ENCODE results near the gene COX19.

The COX19 gene

GRCh38 chr7:991729-992656, 16.6 kb upstream of the COX19 start:
- no peak for DNase-seq (ENCODE audit: low read depth in 2 of 2)

DNA sequence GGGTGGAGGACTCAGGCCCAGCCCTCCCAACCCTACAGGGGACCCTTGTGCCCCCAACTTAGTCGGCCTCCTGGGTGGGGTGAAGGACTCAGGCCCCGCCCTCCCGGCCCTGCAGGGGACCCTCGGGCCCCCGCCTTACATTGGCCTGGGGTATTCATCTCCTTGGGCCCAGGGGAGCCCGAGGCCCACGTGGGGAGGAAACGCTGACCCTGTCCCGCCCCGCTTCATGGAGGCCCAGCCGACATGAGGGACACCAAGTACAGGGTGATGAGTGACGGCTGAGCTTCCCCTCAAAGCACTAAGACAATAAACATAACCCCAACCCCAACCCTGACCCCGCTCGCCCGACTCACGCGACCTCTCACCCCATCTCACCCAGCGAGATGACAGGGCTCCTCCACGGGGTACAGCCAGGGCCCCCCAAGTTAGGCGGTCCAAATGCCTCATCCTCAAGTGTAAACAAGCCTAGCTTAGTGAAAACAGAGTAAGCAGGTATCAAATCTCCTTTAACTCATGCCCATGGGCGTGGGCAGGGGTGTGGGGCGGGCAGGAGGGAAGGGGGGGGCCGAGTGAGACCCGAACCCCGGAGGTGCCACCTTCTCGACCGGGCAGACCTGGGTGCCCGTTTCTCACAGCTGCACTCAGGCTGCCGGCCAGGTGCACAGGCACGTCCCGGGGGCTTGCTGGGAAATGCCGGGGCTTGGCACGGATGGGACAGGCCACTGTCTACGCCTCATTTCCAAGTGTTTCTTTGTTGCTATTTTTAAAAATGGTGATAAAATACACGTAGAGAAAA, 15.8 kb upstream of the COX19 start:
- DNase-seq (ENCODE audit: low read depth in 2 of 2), result no peak

DNA sequence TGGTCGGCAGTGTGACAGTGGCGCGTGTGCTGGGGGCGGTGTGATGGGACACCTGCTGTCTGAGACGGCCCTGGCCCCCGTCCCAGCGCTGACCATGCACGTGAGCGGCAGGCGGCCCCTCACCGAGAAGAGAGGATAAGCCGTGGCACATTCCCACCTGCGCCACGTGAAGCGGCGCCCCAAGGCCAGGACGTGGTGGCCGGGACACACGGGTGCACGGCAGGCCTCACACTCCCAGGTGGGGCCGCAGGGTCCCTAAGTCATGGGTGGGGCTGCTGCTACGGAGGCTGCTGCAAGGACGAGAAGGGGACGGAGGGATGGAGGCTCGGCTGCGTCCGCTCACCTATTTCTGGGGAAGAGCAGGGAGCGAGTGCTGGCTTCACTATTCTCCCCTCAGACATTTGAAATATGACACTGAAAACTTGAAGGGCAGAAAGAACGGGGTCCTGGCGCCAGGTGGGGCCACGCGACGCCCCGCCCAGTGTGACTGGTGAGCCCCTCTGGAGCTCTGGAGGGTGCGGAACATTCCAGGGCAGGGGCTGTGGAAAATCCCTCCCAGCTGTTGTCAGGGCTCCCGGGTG, 15.1 kb upstream of the COX19 start:
- no peak for DNase-seq (ENCODE audit: low read depth in 2 of 2)

DNA sequence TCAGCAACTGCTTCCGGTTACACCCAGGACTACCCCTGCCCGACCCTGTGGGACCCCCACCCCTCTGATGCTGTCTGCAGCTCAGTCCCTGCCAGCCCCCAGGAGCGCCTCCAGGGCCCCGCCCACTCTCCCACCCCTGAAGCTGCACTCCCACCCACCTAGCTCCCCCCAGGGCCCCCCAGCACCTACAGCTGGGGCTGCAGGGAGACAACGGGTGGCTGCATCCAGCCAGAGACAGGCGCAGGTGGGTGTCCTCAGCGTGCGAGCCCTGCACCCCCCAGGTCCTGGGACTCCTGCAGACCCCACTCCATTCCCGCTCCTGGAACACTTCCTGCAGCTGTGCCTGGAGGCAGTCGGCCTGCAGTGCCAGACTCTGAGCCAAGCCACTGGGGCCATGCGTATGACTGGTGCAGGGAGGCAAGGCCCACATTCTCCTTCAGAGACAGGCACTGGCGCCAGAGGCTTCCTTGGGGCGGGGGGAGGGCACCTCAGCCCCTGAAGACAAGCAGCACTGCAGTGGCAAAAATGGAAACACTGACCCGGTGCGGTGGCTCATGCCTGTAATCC, 13.7 kb upstream of the COX19 start:
- no peak for DNase-seq (ENCODE audit: low read depth in 2 of 2)

GRCh38 chr7:988426-988911, 13.1 kb upstream of the COX19 start:
- DNase-seq (ENCODE audit: low read depth in 2 of 2), result no peak

DNA sequence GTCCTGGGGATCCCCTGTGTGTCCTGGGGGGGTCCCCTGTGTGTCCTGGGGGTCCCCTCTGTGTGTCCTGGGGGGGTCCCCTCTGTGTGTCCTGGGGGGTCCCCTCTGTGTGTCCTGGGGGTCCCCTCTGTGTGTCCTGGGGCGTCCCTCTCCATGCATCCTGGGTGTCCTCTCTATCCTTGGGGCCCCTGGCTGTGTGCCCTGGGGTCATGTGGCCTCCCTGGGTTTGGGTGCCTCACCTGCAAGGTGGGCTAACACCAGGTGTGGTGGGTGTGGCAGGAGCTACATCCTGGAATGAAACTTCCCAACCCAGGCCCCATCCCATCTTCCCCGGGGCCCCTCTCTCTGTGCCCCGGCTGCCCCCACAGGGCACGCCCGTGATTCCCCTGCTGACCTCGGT, 12.6 kb upstream of the COX19 start:
- no peak for DNase-seq (ENCODE audit: low read depth in 2 of 2)

GRCh38 chr7:986766-987751, 11.7 kb upstream of the COX19 start:
- DNase-seq (ENCODE audit: low read depth in 2 of 2), result no peak

GRCh38 chr7:985915-986741, 10.8 kb upstream of the COX19 start:
- DNase-seq (ENCODE audit: low read depth in 2 of 2), result no peak

GRCh38 chr7:985127-985416, 9.7 kb upstream of the COX19 start:
- no peak for DNase-seq (ENCODE audit: low read depth in 2 of 2)

GRCh38 chr7:984361-985126, 9.2 kb upstream of the COX19 start:
- DNase-seq (ENCODE audit: low read depth in 2 of 2), result no peak

- no peak for DNase-seq (ENCODE audit: low read depth in 2 of 2)
Observed at GRCh38 chr7:983616-984071, 8.3 kb upstream of the COX19 start.

GRCh38 chr7:983004-983615, 7.8 kb upstream of the COX19 start, which contains the start of gene CYP2W1:
Gene CYP2W1 (plus strand): TSS chr7:983181. CDS start chr7:983212, 31 bp downstream.
- no peak for DNase-seq (ENCODE audit: low read depth in 2 of 2)

DNA sequence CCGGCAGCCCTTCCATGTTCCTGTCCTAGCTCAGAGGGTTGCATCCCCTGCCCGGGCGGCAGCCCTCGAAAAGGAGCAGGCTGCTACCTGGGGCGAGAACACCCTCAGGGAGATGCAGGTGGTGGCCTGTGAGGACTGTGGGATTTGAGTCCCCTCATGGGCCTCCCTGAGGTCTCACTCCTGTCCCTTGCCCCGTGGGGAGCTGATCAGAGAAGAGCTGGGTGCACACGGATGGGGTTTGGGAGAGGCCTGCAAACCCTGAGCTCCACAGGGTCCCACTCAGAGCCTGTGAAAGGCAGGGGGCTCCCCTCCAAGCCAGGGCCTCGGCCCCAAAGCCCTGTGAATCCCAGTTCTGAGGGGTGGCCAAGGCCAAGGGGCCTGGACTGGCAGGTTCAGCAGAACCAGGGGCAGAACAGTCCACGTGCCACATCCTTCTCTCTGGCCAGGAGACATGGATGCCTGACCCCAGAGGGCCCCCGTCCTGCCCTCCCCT, 7.2 kb upstream of the COX19 start:
- no peak for DNase-seq (ENCODE audit: low read depth in 2 of 2)

DNA sequence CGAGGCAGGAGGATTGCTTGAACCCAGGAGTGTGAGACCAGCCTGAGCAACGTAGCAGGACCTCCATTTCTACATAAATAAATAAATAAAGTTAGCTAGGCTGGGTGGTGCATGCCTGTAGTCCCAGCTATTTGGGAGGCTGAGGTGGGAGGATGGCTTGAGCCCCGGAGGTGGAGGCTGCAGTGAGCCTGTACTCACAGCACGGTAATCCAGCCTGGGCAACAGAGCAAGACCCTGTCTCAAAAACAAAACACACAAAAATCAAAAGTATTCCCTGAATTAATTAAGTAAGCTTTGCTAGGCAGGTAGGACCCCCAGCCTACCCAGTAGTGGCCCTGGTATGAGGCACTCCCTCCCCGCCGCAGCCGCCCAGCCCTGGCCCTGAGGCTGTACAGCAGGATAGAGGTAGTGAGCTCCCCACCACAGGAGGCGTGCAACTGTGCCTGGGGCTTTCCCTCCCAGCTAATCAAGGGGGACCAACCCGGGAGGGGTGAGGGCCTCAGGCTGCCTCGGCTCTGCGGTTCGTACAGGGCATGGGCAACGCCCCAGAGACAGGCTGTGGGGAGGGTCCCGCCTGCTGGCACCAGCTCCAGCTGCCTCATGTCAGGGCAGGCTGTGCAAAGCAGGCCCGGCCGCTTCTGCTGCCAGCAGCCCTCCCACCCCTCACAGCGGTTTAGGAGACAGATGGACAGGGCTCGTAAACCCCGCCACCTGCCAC, 6.6 kb upstream of the COX19 start:
- DNase-seq (ENCODE audit: low read depth in 2 of 2), result no peak

DNA sequence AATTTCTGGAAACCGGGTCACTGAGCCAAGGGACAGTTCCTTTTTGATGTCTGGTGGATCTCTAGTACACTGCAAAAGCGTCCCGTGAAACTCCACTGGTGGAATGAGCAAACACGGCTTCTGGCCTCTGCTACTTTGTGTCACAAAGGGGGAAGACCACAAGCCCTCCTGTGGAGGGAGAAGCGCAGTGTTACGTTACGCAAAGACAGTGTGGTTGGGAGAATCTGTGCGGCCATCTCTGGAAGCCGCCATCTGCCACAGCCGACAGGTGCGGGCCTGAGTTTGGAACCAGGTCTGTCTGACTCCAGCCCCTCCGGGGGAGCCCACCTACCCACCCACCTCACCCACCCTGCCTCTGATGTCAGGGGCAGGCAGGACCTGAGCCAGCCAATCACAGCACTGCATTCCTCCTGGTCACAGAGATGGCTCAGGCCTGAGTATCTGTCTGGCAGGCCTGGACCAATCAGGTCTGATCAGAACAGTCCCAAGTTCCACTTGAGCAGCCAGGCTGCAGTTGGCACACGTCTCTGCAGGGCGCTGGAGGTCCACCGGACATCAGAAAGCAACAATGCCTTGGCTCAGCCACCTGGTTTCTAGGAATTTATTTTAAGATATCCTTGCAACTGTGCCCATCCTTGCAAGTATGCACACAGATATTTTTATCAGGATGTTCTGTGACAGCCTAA, 4.7 kb upstream of the COX19 start:
- no peak for DNase-seq (ENCODE audit: low read depth in 2 of 2)

- DNase-seq (ENCODE audit: low read depth in 2 of 2), result no peak
Observed at GRCh38 chr7:979151-979550, 3.8 kb upstream of the COX19 start.

- DNase-seq (ENCODE audit: low read depth in 2 of 2), result no peak
Observed at GRCh38 chr7:978416-979091, 3.2 kb upstream of the COX19 start.
